Stimulated activated CD4-positive, alpha-beta T cell treated with anti-CD3 and anti-CD28 coated beads, Interleukin-4, amount 100 ng/mL, for 4 hours (primary cell): Measurements from ENCODE around the gene TMEM187.

Experiments
- DNase-seq, 2 experiments: peaks; one replicate each; pipeline ENCODE4 v3.0.0-alpha.2; 2020

Gene TMEM187

DNA sequence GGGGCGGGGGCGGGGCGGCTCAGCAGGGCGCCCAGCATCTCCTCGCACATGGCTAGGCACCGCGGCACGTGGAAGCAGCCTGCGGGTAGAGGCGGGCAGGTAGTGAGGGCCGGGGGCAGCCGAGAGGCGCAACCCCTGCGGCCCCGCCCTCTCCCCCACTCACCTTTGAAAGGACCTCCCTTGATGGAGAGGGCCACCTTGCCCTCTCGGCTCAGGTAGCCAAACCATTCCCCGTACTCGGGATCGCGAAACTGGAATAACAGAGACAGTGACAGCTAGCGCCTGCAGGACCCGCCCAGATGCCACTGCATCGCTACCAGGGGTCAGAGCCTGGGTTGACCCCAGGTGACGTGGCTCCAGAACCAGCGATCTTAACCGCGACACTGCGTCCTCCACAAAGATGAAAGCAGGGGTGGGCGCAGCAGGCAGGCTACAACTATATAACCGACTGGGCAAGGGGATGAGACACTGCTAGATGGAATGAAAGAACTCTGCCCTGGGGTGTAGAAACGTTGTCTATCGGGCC is 37.2 kb upstream of the TMEM187 start:
- peak in 1 of 2 experiments; percentile 66 for DNase-seq

DNA sequence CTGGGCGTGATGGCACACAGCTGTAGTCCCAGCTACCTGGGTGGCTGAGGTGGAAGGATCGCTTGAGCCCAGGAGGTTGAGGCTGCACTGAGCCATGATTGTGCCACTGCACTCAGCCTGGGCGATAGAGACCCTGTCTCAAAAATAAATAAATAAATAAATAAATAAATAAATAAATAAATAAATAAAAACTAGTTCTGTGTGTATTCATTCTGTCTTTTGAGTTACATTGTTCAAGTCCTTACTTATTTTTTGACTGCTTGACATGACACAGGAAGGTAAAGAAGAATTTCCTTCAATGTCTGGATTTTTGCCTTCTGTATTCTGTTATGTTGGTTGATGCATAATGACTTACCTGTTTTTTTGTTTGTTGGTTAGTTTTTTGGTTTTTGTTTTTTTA is 35.5 kb upstream of the TMEM187 start:
- no peak for DNase-seq

DNA sequence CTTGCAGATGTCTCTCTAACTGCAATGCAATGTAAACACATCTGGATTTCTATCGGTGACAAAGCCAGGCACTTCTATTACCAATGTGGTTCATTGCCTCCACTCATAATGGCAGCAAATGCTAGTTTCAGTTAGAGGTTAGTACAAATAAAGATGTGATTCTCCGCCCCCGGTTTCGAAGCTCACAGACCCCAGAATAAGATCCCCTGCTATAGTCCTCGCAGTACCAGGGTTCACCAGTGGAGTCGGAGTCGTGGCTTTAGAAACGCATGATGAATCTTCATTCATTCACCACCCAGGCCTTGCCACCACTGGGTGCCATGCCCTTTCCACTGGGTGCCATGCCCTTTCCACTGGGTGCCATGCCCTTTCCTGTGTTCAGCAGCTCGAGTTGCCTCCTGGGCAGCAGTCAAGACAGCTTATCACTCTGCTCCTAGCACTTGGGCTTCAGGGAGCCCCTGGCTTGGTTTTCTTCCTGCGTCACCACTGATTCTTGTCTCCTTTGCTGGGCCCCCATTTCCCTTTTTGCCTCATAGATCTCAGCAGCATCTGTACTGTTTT is 34.2 kb upstream of the TMEM187 start:
- no peak for DNase-seq

DNA sequence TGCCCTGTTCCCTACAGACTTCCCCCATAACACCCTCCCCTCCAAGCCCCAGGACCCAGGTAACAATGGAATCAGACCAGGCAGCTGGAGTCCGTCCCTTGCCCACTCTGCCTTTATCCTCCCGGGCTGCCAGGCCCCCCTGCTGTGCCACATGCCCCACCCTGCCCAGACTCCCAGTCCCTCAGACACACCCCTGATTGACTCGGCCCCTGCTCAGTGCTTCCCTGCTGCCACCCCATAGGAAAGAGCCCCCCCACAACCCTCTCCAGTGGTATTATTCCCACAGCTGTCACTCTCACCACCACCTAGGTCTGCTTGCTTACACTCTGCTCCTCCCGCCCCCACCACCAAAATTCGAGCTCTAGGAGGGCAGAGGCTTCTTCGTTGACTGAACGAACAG is 33.0 kb upstream of the TMEM187 start:
- no peak for DNase-seq

DNA sequence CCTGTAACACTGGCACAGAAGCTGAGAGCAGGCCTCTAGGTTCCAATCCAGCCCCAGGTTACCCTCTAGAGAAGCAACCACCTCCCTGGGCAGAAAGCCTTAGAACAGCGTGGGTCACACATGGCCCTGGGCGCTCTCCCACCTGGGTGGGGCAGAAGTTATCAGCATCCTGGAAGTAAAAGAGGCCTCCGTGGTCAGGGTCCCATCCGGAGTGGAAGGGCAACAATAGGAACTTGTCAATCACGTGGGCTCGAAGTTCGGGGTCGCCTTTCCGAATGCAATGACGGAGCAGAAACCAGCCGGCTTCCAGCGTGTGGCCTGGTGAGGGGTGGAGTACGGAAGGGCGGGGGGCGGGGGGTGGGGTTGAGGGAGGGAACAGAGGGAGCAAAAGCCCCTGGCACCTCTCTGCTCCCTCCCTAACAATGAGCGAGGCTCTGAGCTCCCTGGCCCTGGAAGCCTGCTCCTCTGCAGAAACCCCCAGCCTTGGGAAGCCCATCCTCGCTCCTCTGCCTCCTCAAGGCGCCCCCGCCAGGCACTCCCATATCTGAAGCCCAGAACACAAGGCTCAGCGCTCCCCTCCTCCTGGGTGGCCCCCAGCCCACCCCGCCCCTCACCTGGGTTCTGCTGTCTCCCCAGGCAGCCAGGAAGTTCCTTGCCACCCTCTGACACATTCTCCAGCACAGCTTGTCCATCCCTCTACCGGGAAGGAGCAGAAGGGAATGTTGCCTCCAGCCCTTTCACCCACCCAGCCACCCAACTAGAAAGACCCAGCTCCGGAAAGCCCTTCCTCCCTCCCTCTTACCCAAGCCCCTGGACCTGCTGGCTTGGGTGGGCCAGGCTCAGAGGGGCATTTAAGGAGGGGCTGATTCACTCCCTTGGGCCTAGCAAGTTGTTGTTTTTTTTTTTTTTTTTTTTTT is 31.0 kb upstream of the TMEM187 start:
- no peak for DNase-seq

DNA sequence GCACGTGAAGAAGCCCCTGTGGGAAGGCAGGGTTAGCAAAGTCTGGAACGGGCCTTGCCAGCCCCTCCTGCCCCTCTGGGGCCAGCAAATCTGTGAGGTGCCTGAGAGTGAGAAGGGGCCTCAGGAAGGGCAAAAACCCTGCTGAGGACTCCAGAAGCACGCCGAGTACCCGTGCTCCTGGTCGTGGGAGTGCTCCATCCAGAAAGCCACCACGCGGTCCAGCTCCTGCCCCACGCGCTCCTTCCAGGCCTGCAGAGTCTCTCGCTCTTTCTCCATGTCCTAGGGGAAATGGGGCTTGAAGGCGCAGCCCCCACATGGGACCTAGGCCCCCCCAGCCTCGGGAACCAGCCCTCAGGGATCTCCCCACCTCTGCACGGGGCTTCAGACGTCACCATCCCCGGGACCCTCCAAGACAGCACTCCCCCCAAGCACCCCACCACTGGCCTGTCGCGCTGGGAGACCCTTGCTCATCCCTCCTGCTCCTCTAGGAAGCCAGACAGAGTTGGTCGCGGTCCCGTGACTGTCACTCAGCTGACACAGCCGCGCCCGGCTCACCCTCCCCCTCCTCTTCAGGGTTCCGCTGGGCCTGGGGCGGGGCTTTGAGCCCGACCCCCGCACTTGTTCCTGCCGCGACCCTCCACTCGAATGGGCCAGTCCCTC is 28.3 kb upstream of the TMEM187 start, which contains the start of gene RENBP:
Gene RENBP (minus strand): TSS at position 504 of the 660 bp plus-strand sequence. CDS start 33 bp downstream, at position 471.
- peak; percentile 41 to 47 for DNase-seq

DNA sequence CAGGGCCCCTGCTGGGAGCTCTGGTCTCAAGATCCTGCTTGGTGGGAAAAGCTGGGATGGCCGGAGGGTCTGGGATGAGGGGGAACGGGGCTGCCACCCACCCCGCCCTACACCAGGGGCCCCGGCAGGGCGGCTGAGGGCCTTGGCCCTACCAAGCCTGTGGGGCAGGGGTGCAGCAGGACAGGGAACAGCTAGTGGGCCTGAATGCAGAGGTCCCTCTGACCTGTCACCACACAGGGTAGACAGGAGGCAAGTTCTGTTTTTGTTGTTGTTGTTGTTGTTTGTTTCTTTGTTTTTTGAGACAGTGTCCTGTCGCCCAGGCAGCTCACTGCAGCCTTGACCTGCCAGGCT is 27.8 kb upstream of the TMEM187 start:
- no peak for DNase-seq

DNA sequence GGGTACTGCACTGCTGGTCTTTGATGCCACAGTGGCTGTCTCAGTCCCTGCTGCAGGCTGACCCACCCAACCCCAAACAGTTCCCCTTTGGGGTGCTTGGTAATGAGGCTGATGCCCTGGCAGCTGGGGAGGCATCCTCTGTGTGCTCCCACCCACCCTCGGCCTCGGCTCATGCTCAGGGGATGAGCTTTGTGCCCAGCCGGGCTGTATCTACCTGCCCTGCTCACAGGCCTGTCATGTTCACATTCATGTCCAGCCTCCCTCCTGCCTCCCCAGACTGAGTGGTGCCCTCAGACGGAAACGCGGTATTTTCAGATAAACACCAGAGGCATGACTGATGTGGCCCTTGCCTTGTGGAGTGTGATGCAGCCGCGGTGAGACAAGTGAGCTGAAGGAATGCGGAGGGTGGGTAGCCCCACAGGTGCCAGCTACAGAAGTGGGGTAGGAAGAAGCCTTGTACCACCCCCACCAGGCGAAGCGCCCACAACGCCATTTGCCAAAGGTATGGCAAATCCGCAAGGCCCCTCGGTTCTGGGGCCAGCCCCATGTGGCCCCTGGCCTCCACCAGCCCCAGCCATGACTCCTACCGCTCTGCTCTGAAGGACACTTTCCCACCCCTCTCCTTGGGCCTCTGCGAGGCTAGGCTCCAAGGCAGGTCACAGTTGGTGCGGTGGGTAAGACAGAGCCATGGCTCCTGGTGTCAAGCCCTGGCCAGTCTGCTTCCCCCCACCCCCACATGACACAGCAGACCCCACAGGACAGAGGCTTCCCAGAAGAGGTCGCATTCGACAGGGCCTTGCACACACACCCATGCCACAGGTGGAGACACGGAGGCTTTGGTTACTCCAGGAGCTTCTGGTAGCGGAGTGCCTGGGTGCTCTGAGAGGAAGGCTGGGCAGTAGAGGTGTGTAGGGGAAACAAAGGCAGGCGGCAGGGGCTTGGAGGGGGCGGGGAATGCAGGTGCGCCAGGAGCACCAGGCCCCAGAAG is 26.3 kb upstream of the TMEM187 start:
- no peak for DNase-seq

DNA sequence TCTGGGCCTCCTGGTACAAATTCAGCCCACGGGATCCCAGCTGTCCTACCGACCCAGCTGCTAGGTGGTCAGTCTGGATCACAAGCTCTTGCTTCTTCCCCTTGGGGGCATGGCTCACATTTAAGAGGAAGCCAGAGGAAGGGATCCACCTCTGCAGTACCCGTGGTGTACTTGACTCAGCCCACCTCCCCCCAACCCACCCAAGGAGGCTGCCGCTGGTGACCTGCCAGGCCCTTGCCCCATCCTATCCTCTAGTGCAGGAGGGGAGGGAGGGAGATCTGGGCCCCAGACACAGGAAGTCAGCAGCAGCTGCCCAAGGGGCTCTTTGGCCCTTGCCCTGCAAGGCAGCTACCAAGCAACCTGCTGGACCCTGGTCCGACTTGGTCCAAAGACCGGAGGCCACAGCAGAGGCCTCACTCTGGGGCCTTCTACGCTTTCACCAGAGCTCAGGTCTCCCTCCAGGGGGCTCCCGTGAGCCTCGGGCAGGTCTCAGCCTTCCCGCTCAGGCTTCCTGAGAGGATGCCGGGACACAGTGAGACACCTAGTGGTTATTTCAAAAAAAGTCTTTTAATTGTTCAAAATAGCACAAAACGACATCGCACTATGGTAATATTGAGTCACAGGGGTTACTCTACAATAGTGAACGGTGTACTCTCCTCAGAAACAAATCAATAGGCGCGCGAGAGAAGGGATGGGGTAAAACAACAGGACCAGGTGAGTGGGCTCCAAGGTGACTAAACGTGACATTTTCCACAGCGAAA is 25.4 kb upstream of the TMEM187 start:
- DNase-seq, result peak; percentile 68 to 75

DNA sequence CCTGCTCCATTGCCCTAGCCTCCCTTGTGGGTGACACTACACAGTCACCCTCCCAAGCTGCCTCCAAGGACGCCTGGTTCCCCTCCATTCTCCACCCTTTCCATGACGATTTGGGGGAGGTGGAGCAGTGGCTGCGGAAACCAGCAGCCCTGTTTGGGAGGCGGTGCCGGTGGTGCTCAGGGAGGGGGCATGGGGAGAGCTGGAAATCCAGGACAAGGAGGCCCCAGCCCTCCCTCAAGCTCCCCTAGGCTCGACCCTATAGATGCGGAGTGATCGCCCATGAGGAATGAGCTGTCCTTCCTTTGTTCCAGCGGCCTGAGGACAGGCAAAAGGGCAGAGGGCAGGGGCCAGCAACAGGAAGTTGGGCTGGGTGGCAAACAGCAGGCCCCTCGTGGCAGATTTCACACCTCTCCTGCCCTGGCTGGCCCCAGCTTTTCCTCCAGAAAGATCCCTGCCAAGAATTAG is 24.5 kb upstream of the TMEM187 start:
- no peak for DNase-seq

DNA sequence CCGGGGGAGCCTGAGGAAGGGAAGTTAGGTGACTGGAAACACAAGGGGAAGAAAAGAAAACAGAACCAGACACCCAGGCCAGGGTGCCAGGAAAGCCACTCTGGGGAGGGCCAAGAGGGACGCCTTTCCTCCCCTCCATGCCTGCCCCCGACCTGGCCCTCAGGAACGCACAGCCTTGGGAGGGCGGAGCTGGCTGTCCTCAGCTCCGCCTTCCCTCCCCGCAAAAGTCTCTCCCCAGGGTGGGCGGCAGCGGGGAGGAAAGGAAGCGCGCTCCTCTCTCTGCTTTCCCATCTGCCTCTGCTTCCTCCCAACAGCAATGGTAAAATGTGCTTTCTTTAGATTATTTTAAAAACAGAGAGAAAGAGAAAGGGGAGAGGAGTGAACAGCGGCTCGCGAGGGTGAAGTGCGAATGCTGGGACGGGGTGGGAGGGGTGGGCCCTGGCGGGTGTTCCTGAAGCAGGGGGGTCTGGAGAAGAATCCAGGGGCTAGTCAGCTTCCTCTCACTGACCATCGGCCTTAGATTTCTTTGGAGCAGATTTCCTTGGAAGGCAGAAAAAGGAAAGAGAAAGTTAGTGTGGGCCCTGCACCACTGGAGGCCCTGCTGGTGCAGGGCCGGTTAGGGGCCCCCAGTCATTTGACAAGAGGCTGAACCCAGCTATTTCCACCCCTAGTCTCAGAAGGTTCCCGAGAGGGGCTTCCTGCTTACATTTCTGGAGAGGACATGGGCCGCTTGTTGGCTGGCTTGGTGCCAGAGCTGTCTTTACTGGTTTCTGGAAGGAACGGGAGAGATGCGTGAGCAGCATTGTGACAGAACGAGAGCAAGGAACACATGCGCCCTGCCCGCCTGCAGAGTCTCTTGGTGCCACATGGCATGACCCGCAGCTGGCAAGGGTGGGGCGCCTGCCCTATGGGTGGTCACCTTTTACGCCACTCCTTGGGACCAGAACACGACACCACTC is 23.4 kb upstream of the TMEM187 start:
- DNase-seq, result no peak

DNA sequence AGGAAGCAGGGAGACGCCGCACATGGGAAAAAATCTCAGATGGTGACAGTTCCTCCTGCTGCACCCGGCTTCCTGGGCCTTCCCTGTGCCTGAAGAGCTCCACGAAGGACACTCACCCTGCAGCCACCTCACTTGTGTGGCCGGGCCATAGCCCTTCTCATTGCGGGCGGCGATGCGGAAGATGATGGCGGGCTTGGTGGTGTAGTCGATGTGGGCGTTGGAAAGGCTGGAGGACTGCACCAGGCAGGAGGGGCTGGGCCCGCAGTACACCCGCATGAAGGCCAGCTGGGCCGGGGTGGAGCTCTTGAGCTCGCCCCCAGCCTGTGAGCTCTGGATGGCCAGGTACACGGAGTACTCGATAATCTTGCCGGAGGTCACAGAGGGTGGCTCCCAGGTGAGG is 22.4 kb upstream of the TMEM187 start:
- DNase-seq, result no peak

DNA sequence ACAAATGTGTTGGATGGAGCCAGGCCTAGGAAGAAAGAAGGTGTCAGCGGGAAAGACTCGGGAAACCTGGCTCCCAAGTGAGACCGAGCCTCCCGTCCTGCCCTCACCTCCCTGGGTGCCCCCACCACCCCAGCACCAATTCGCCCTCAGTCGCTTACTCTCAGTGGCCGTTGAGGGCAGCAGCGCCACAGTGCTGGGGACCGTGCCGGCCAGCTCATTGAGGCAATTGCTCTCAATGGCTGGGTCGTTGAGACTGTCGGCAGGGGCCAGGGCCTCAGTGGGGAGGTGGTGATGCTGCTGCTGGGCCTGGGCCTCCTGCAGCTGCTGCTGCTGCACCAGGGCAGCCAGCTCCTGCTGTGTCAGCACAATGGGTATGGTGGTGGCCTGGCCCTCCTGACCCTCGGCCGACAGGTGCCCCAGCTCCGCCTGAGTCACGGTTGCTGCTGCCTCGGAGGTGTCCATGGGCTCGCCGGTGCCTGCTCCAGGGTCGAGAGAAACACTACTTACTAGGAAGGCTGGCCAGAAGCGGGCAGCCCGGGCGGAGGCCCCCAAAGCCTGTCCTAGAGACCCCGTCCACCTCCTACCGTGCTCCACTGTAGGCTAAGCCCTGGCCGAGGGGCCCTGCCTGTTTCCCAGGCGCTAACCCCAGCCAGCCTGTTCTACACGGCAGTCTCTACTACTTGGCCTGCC is 20.7 kb upstream of the TMEM187 start:
- no peak for DNase-seq

DNA sequence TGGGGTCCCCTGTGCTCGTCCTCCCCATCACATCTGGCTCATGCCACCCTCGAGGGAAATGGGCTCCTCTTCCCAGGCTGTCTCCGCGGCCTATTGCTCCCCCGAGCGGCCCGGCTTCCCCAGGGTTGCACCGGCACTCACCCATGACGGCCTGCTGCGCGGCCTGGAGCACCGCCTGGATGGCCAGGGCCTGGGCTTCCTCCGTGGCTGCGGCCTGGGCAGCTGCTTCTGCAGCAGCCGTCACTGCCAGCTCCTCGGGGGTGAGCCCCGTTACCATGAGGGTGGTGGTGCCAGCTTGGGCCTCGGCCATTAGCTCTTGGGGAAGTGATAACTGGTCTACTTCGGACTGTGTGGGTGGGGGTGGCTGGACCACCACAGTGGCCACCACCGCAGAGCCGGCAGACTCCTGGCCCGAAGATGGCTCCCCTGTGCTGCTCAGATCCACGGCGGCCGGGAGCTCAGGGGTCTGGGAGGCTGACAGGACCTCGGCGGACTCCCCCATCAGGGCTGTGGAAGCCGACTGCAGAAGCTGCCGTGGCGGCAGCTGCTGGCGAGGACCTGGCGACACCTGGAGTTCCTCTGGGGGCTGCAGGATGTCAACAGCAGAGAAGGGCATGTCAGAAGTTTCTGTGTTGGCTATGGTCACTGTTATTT is 20.1 kb upstream of the TMEM187 start:
- no peak for DNase-seq

DNA sequence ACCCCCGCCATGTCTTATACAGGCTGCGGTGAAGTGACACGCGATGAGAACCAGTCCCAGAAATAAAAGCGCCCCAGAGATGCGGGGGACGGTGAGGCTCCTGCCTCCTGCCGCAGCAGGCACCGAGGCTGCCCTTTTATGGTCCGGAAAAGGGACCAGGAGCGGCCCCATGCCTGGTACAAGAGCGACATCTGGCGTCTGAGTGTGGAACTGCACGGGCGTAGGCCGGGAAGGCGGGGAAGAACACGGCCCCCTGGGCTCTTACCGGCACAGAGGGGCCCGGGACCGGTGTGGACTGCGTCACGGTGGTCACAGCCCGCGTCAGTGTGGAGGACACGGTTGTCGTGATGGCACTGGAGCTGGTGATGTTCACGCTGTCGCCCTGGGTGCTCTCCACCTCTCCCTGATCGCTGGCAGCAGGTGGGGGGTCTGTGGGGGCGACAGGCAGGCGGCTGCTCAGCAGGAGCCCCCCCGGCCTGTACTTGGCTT is 19.2 kb upstream of the TMEM187 start:
- DNase-seq, result peak; percentile 66 to 69

DNA sequence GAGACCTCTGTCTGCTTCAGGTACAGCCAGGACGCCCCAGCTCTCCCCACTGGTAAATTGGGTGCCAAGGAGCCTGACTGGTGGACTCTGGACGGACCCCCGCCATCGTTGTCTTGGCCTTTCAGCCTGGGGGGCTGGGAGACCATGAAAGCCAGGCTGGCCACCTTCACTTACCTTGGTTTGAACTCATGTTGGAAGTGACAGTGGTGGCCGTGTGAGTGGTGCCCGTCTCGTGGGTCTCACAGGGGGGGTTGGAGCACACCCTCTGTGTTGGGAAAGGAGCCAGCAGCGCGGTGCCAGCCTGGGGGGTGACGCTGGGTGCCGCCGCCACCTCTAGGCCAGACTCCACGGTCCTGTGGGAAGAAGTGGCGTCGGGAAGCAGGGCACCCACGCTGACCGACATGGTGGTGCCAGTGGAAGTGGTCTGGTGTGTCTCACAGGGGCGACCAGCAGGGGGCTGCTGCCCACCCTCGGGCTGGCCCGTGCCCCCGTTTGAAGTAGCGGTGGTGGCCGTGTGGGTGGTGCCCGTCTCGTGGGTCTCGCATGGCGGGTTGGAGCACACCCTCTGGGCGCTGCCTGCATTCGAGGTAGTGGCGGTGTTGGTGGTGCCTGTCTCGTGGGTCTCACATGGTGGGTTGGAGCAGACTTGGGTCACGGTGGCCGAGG is 18.5 kb upstream of the TMEM187 start:
- DNase-seq, result no peak

DNA sequence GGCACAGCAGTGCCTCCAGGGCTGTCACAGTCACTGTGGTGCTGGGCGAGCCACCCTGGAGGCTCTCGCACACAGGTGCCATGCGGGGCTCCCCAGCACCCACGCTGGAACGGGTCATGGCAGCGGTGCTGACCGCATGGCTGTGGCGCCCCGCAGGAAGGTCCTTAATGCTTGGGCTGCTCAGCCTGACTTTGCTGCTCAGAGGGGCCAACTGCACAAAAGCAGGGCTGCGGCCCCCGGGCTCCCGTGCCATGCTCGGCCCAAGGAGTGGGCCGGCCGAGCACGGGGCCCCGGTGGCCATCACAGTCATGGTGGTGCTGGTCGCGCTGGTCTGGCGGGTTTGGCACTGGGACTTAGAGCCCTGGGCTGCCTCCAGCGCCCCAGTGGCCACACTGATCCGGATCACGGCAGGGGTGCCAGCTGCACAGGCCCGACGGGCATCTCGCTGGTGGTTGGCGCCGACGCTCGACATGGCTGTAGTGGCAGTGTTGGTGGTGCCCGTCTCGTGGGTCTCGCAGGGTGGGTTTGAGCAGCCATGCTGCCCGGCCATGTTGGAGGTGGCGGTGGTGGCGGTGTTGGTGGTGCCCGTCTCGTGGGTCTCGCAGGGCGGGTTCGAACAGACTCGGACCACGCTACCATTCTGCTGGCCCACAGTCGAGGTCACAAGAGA is 17.9 kb upstream of the TMEM187 start:
- DNase-seq, result no peak

DNA sequence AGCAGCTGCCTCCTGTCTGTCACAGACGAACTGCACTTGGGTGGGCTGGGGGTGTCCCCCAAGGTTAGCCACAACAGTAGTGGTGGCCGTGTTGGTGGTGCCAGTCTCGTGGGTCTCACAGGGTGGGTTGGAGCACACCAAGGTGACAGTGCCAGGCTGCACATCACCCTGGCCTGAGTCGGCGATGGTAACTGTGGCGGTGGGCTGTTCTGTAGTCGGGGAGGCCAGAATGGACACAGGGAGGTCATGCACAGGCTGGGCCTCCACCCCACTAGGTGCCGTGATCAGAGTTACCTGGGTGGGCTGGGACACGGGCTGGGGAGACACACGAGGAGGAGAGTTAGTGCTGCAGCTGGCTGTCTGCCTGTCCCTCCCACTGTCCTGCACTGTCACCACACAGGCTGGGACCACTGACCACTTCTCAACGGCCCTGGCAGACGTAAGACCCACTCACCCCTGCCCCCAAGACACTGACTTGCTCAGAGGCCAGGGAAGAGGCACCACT is 17.3 kb upstream of the TMEM187 start:
- DNase-seq, result no peak
